WERI-Rb-1 (cell line): Measurements from ENCODE around the gene LAMC1.

Experiments used
- DNase-seq: peaks from one replicate; pipeline ENCODE4 v3.0.0-alpha.2; 2020
- H3K27ac ChIP-seq: fragments of 250-450 bp; sonication (Bioruptor Pico); 2 replicates; pipeline ENCODE4 v1.5.1; 2020; ENCODE audit warnings: mild to moderate bottlenecking, moderate library complexity
- H3K27me3 ChIP-seq: fragments of 250-450 bp; sonication (Bioruptor Pico); 2 replicates; pipeline ENCODE4 v1.5.1; 2021; ENCODE audit warnings: mild to moderate bottlenecking, low read depth, moderate library complexity; ENCODE audit not compliant: insufficient read depth, severe bottlenecking
- H3K36me3 ChIP-seq: fragments of 250-450 bp; sonication (Bioruptor Pico); 2 replicates; pipeline ENCODE4 v1.5.1; 2020; ENCODE audit warnings: mild to moderate bottlenecking, moderate library complexity
- H3K4me3 ChIP-seq: 2 replicates; pipeline ENCODE4 v1.5.1; 2011; ENCODE audit warnings: low read depth, mild to moderate bottlenecking, control low read depth, low read length
- H3K9me3 ChIP-seq: fragments of 250-450 bp; sonication (Bioruptor Pico); 2 replicates; pipeline ENCODE4 v1.5.1; 2021; ENCODE audit warnings: mild to moderate bottlenecking, moderate library complexity; ENCODE audit not compliant: severe bottlenecking
- TF ChIP-seq, protein P1 (sequence below): IDR thresholded peaks from 2 replicates; pipeline ENCODE4 v1.5.1; 2011; ENCODE audit warnings: low read depth, mild to moderate bottlenecking, control low read depth, inconsistent platforms, low read length

Gene LAMC1

GRCh38 chr1:183093066-183093668, 69.9 kb downstream of the LAMC1 start:
- TF ChIP-seq, protein P1, sequence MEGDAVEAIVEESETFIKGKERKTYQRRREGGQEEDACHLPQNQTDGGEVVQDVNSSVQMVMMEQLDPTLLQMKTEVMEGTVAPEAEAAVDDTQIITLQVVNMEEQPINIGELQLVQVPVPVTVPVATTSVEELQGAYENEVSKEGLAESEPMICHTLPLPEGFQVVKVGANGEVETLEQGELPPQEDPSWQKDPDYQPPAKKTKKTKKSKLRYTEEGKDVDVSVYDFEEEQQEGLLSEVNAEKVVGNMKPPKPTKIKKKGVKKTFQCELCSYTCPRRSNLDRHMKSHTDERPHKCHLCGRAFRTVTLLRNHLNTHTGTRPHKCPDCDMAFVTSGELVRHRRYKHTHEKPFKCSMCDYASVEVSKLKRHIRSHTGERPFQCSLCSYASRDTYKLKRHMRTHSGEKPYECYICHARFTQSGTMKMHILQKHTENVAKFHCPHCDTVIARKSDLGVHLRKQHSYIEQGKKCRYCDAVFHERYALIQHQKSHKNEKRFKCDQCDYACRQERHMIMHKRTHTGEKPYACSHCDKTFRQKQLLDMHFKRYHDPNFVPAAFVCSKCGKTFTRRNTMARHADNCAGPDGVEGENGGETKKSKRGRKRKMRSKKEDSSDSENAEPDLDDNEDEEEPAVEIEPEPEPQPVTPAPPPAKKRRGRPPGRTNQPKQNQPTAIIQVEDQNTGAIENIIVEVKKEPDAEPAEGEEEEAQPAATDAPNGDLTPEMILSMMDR = no peak
- Histone ChIP-seq H3K36me3 (no peaks in the 10 kb centered on the region), H3K9me3 (no peaks in the 10 kb centered on the region), H3K4me3 (no peak overlapping the region), H3K27ac (no peak overlapping the region), H3K27me3 (no peaks in the 10 kb centered on the region)
- DNase-seq = no peak

DNA sequence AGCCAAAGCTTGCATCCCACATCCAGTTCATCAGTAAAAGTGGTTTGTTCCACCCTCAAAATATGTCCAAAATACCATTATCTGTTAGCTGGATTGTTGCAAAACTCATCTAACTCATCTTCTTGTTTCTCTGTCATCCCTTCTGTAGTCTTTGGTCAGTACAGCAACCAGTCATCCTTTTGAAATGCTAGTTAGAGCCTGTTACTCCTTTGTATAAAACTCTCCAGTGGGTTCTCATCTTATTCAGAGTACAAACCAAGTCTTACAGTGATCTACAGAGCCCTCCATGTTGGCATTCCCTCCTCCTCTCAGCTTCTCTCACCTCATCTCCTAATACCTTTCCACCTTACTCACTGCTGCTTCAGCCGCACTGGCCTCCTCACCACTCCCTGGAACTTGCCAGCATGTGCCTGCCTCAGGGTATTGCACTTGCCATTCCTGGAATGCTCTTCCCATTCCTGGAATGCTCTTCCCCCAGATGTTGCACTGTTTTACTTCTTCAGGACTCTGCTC, 70.6 kb downstream of the LAMC1 start:
- no peak overlapping the region for H3K27ac ChIP-seq
- DNase-seq = no peak
- TF ChIP-seq, protein P1 = no peak
- H3K9me3 ChIP-seq = no peaks in the 10 kb centered on the region
- no peak overlapping the region for H3K4me3 ChIP-seq
- no peaks in the 10 kb centered on the region for H3K27me3 ChIP-seq
- no peaks in the 10 kb centered on the region for H3K36me3 ChIP-seq

GRCh38 chr1:183094351-183094750, 71.1 kb downstream of the LAMC1 start:
- TF ChIP-seq, protein P1 = no peak
- H3K27ac ChIP-seq = no peak overlapping the region
- no peaks in the 10 kb centered on the region for H3K27me3 ChIP-seq
- H3K36me3 ChIP-seq = no peaks in the 10 kb centered on the region
- no peak overlapping the region for H3K4me3 ChIP-seq
- H3K9me3 ChIP-seq = no peaks in the 10 kb centered on the region
- DNase-seq = no peak

GRCh38 chr1:183096351-183096750, 73.1 kb downstream of the LAMC1 start:
- TF ChIP-seq, protein P1 = no peak
- Histone ChIP-seq H3K27me3 (no peaks in the 10 kb centered on the region), H3K4me3 (no peak overlapping the region), H3K9me3 (no peaks in the 10 kb centered on the region), H3K27ac (no peak overlapping the region), H3K36me3 (no peaks in the 10 kb centered on the region)
- DNase-seq = no peak

GRCh38 chr1:183096894-183097293, 73.7 kb downstream of the LAMC1 start:
- Histone ChIP-seq H3K4me3 (no peak overlapping the region), H3K36me3 (no peaks in the 10 kb centered on the region), H3K9me3 (no peaks in the 10 kb centered on the region), H3K27ac (no peak overlapping the region), H3K27me3 (no peaks in the 10 kb centered on the region)
- TF ChIP-seq, protein P1 = no peak
- no peak for DNase-seq
